Measurements from ENCODE around the gene CEACAM7.
A peak's percentile ranks its signal among the peaks of the same experiment; 100 is the strongest.

CEACAM7 gene

GRCh38 chr19:41646589-41647204 lies 41.4 kb downstream of the CEACAM7 start:
- DNase-seq, result no peak

- peak; percentile 18 for DNase-seq
Measured at GRCh38 chr19:41641879-41642485, 46.1 kb downstream of the CEACAM7 start.

GRCh38 chr19:41638641-41639081 lies 49.4 kb downstream of the CEACAM7 start:
- DNase-seq, result no peak

- DNase-seq, result no peak
Measured at GRCh38 chr19:41637484-41637883, 50.6 kb downstream of the CEACAM7 start.

- DNase-seq, result no peak
Measured at GRCh38 chr19:41627966-41628675, 59.9 kb downstream of the CEACAM7 start.

- DNase-seq, result no peak
Measured at GRCh38 chr19:41626877-41627276, 61.2 kb downstream of the CEACAM7 start, which contains the start of gene CEACAM4. Gene CEACAM4 (minus strand): TSS chr19:41627074. CDS start chr19:41626963, 111 bp downstream.

- DNase-seq, result no peak
Measured at GRCh38 chr19:41626278-41626677, 61.8 kb downstream of the CEACAM7 start.

GRCh38 chr19:41624937-41625336 lies 63.1 kb downstream of the CEACAM7 start:
- DNase-seq, result no peak

- DNase-seq, result no peak
Measured at GRCh38 chr19:41624515-41624914, 63.6 kb downstream of the CEACAM7 start.

GRCh38 chr19:41623360-41623759 lies 64.7 kb downstream of the CEACAM7 start:
- no peak for DNase-seq
